ENCODE results near the gene MSANTD7.
"Not testable (repeated sequence)": the region's sequence is repeated elsewhere in the genome, so short reads cannot be mapped to it uniquely, and the experiment has no call there.

MSANTD7 gene

GRCh38 chr10:14838582-14839304 is 637 bp downstream of the MSANTD7 start:
- DNase-seq: peak; percentile 14

DNA sequence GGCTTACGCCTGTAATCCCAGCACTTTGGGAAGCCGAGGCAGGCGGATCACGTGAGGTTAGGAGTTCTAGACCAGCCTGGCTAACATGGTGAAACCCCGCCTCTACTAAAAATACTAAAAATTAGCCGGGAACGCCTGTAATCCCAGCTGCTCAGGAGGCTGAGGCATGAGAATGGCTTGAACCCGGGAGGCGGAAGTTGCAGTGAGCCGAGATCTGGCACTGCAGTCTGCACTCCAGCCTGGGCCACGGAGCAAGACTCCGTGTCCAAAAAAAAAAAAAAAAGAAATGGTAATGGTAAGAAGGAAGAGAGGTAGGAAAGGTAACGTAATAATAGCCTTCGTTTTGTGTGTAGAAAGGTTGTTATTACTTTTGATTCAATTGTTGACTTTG is 1.2 kb downstream of the MSANTD7 start:
- DNase-seq: no peak

GRCh38 chr10:14840178-14840577 is 2.1 kb downstream of the MSANTD7 start:
- no peak for DNase-seq

- DNase-seq: no peak
These were observed 5.4 kb downstream of the MSANTD7 start for GRCh38 chr10:14843327-14843988.

DNA sequence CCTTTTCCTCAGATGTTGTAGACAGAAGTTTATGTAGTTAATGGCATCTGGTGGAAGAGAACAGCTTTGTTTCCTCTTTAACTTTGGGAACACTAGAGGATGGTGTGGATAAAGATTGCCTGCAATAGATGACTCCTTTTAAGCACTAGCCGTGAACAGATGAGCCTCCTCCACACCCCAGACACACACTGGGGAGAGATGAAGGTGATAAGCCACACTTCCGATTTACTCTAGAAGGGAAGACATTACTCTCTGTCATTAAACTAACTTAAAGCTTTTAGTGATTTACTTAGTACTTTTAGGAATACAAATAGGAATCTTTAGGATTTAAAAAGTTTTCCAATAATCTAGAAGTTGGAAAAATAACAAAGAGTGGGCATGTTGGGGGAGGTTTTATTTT is 6.8 kb downstream of the MSANTD7 start:
- DNase-seq: no peak

DNA sequence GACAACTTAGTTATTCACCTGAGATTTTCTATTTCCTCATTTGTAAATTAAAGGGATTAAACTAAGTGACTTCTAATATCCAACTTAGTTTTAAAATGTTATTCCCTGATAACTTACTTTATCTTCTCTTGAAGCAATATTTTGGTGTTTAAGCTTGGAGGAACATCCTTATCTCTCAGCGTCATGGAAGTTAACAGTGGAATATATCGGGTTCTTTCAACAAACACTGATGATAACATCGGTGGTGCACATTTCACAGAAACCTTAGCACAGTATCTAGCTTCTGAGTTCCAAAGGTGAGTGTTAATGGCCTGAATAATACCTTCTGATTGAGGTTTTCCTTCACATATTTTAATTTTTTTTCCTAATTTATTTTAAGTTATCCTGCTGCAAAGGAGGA is 14.1 kb downstream of the MSANTD7 start:
- no peak for DNase-seq

DNA sequence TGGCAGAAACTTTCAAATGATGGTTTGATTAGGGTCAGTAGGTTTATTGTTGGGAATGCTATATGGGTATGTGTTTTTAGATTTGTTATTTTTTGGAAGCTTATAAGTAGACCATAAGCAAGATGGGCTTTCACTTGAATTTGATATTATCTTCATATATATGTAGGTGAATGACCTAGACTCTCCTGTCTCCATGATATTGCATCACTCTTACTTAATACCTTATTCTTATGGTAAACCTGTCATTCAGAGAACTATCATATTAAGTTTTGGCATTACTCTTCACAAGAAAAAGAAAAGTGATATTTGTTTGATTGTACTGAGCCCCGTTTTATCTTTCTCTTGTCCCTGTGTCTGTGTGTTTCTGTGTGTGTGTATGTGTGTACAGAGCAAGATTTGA is 17.3 kb downstream of the MSANTD7 start:
- no peak for DNase-seq

DNA sequence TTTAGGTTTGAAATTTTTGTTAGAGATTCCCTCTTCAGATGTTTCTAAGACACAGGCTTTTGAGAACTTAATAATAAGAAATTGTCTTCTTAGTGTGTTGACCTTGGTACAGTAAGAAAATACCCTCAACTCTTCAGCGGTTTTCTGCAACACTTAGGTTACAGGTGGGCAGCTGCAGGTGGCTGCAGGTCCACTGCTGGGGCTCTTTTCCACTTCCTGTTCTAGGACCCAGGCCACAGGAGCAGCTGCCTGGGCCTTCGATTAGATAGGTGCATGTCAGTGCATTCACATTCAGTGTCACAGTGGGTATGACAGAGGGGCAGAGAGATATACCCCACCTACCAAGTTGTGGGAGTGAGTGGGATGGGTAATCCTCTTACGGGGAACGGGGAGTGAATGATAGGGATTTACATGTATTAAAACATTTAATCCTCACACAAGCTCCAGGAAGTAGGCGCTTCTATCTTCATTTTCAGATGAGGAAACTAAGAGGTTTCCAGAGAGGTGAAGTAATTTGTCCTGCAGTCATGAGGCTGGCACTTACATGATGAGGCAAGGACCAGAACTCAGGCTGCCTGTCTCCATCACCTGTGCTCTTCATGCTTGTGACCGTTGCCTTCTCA is 20.3 kb downstream of the MSANTD7 start:
- DNase-seq: no peak

- DNase-seq: no peak
These were observed 20.9 kb downstream of the MSANTD7 start for GRCh38 chr10:14859043-14859442.

DNA sequence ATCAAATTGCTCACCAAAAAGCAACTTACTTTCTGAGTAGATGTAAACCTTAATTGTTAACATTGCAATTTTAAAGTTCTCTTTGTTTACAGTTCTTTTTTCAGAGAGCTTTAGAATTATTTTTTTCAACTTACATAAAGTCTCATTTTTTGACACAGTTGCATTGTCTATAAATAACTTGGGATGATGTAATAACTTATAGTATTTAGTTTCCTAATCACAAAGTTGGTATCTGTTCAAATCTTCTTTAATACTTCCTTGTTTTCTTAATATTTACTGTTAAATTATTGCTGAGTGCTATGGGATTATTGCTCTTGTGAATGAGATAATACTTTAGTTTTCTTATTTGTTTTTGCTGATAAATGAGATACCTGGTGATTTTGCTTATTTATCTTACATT is 21.7 kb downstream of the MSANTD7 start:
- no peak for DNase-seq

DNA sequence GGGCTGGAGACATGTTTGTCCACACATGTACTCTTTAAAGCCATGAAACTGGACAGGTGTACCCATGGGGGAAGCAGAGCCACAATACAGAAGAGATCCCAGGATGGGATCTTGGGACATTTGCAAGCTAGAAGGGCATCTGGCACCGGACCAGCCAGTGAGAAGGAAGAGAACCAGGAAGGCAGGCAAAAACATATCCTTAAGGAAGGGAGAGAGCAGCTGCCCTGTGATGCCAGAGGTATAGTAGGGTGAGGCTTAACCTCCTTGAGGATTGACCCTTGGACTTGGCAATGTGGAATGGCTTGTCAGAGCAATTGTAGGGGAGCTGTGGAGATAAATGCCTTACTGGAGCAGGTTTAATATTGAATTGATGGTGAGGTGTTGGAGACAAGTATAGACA is 22.7 kb downstream of the MSANTD7 start:
- no peak for DNase-seq

DNA sequence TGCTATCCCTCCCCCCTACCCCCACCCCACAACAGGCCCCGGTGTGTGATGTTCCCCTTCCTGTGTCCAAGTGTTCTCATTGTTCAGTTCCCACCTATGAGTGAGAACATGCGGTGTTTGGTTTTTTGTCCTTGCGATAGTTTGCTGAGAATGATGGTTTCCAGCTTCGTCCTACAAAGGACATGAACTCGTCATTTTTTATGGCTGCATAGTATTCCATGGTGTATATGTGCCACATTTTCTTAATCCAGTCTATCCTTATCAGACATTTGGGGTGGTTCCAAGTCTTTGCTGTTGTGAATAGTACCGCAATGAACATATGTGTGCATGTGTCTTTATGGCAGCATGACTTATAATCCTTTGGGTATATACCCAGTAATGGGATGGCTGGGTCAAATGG is 26.4 kb downstream of the MSANTD7 start:
- not testable (repeated sequence) for DNase-seq

GRCh38 chr10:14864871-14865270 is 26.8 kb downstream of the MSANTD7 start:
- not testable (repeated sequence) for DNase-seq

DNA sequence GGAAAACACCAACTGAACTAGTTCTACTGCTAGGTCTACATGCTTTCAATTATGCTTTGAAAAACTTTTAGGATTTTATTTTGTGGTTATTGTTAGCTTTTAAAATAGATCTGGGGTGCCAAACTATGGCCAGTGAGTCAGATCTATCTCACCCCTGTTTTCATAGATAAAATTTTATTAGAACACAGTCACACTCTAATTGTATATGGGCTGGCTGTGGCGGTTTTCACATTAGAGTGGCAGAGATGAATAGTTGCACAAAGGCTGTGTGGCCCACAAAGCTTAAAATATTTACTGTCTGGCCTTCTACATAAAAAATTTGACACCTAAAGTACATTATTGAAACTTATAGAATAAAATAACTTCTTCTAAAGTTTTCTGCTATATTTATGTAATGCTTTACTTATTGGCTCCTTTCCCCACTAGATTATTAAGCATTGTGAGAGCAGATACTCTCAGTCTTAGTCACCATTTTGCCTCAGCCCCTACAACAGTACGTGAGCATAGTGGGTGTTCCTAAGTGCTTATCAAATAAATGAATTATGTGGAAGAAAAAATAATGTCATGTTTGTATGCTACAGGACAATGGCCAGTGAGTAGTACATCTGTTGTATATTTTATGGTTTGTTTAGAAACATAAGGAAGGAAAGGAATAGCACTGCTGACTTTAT is 35.1 kb downstream of the MSANTD7 start:
- no peak for DNase-seq

GRCh38 chr10:14875941-14876340 is 37.8 kb downstream of the MSANTD7 start:
- DNase-seq: no peak

- no peak for DNase-seq
These were observed 38.7 kb downstream of the MSANTD7 start for GRCh38 chr10:14876764-14877163.

DNA sequence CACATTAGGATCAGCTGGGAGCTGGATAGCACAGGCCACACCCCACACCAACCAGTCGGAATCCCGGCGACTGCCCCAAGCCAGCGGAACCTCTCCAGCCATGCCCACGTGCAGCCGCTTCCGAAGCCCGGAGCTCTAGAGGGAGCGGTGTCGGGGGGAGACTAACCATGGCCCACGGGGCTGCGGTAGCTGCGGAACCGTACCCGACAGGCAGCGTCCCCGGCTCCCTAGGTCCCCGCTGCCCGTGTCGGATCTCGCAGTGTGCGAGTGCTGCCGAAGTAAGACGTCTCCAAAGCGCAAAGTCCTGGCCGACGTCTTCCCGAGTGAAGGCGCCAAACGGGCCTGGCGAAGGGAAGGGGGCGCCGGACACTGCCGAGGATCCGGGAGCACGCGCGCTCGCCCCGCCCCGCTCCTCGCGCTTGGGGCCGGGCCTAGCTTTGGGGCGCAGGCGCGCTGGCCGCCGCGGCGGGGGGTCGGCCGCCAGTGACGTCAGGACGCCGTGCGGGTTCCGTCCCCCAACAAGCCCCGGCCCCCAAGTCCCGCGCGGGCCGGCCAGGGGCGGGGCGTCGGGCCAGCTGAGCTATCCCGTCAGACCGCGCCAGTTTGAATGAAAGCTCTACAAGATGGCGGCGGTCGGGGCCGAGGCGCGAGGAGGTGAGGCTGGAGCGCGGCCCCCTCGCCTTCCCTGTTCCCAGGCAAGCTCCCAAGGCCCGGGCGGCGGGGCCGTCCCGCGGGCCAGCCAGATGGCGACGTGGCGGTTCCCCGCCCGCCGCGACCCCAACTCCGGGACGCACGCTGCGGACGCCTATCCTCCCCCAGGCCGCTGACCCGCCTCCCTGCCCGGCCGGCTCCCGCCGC is 40.4 kb downstream of the MSANTD7 start, which contains the start of gene SUV39H2:
Gene SUV39H2, plus strand, starts transcription at position 601 of the 858 bp plus-strand sequence. Its CDS starts 23 bp downstream, at position 624.
- DNase-seq: peak; percentile 85

DNA sequence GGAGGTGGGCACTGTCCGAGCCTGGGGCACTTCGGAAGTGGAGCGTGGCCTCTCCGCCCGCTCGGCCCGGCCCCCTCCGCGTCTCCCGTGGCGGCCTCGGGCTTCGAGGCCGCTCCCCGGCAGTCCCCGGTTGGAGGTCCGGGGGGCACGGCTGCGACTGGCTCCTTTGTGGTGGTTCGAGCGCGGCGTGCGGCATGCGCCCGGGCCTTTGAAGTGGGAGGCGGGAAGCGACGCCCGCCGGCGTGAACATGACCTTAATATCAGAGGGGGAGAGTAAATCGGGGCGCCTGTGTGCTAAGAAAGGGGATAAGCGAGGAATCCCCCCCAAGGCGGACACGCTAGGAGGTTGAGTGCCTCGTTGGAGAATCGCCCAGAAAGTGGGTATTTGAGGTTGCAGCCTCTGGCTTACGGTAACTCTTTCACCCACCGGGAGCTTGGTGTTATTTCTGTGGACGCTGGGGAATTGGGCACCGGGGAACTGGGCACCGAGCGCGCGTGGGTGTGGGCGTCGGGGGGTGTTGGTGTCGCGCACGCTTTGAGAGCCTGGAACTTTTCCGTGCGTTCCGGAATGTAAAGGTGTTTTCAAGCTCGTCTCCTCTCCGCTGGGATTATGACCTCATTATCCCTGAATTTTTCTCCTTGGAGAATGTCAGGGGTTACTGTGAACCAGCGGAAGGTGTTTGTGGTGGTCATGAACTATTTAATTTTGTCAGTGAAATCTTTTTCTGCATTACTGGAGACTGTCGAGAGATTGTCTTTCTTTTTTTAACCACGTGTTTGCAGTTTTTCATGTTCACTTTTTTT is 41.2 kb downstream of the MSANTD7 start:
- peak; percentile 13 for DNase-seq

- no peak for DNase-seq
These were observed 41.8 kb downstream of the MSANTD7 start for GRCh38 chr10:14879928-14880193.

DNA sequence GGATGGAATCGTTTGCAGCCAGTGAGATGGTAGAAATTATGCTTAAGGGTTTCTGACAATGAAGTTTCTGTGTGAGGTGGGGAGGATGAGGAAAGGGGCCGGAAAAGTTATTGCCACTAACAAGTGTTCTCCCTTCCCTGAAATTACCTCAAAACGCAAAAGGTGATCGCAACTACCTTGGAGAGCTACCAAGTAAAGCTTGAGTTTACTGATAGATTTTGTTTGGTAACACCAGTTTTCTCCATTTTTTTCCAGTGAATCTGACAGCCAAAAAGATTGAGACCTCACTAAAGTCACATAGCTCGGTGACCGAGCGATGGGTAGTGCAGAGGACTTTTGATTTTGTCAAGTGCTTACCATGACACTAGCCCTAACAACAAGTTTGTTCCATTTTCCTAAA is 42.1 kb downstream of the MSANTD7 start:
- no peak for DNase-seq

- DNase-seq: no peak
These were observed 46.0 kb downstream of the MSANTD7 start for GRCh38 chr10:14884082-14884481.

Measured in effector CD4-positive, alpha-beta T cell (primary cell).